GM19023 (cell line): ENCODE data around the gene ABCA1.

ENCODE experiments used
- ATAC-seq: cut with Tn5 transposase; IDR thresholded peaks from one replicate; pipeline ENCODE4 v1.9.1; 2021; ENCODE audit warnings: mild to moderate bottlenecking, moderate library complexity; ENCODE audit not compliant: unreplicated experiment

ABCA1 gene

DNA sequence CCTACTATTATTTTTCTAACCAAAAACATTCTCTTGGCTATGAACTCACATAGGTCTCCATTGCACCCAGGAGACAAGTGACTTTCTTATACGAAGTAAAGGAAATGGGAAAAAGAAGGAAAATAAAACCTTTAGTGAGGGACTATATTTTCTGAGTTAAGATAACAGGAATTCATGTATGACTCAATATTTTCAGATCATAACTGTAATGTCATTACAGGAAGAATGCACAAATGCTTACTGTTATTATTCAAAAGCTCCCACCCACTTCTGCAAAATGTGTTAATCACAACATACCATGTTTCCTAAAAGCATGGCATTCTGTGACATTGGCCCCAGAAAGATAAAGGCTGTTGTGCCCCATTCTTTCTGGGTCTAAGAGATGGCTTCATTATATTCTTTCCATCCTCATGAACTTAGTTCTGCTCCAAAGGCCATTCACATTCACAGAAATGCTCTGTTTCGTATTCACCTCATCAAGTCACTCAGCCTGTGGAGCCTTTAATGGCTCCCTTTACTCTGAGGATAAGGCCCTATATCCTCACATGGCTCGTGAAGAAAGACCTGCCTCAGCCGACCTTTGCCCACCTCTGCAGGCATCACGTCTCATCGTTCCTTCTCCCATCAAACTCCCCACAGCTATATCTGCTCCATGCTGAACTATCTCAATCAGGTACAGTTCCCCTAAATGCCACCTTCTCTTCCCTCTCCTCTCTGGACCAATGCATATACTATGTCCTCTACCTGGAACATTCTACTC, 77.0 kb downstream of the ABCA1 start:
- ATAC-seq, result no peak

DNA sequence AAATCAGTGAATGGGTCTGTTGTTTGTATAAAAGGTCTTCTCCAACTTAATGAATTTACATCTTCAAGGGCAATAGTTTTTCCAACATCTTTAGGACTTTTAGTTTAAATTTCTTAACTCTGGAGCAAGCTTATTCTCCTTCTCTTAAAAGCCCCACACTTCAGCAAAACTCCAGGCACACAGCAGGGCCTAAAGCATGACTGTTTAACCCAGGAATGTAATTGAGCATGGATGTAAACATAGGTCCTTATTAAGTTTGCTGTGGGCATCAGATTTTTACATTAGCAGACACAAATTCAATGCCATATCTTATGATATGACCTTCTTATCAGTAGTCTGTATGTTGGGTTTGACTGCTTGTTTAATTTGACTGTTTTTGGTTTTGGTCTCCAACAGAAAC, 78.9 kb downstream of the ABCA1 start:
- ATAC-seq, result no peak

DNA sequence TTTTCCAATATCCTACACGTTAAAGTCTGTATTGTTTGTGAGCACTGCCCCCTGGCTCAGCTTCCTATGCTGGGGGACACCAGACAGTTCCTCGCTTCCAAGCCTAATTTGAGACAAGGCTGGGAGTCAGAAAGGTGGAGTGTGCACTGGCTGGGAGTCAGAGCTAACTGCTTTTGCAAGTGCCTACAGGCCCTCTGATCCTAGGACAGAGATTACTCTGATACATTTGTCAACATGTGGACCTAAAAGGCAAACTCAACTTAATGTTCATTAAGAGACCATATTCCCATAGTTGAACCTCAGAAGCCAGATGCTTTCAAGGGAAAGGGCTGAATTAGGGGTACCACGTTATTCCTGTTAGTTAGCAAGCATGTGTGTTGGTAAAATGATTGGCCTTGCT, 83.2 kb downstream of the ABCA1 start:
- ATAC-seq, result no peak

DNA sequence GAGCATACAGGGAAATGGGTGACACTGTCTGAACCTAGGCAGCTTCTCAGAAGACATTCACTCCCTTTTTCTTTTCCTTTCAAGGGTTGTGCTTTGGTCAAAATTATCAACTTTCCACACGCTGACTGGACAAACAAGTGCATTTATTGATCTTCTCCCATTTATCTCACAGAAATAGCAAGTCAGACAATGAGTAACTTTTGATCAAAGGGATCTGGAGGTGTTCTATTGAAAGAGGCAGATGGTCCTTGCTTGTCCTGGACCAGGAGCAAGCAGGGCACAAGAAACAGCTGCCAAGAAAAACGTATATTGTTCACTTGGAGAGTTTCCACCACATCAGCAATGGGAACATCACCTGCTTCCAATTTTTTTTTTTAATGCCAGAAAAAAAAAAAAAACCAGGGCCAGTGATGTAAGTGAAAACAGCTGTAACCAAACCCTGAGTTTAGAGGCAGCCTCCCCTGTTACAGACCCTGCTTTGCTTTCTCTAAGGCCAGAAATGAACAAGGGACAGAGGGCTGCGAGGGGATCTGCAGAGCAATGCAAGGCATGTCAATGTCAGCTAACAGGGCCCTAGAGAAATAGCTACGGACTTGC, 84.2 kb downstream of the ABCA1 start:
- ATAC-seq, result no peak

DNA sequence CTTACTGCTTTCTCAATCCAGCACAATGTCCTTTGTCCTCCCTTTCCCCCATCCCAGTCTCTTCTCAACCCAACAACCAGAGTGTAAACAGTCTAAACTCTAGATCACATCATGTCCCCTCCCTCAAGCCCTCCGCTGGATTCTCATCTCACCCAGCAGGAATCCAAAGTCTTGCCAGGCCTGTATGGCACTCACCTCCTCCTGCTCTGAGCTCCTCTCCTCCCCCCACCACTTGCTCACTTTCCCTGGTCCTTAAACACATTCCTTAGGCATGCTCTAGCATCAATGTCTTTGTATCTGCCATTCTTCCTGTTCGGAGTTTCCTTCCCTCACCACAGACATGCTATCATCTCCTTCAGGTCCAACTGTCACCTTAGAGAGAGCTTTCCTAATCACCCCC, 85.3 kb downstream of the ABCA1 start:
- no peak for ATAC-seq

DNA sequence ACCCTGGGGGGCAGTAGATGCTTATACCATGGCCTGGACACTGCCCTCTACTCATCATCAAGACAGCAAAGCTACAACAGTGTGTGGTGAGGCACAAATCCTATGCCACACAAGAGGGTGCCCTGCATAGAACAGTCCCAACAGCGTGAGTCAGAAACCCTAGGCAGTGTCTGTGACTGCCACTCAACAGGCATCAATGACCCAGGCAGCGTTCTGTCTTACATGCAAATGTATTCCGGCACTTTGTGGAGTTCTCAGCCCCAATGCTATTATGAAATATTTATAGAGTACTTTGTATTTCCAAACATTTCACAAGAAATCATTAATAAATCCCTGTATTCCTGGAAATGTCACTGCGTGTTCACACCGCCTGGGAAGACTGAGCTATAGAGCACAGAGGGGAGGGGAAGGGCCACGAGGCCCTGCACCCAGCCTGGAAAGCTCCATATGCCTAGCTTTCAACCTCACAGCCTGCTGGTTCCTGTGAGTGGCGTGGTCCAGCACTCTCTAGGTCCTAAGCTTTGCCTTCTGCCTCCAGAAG, 86.3 kb downstream of the ABCA1 start:
- no peak for ATAC-seq

DNA sequence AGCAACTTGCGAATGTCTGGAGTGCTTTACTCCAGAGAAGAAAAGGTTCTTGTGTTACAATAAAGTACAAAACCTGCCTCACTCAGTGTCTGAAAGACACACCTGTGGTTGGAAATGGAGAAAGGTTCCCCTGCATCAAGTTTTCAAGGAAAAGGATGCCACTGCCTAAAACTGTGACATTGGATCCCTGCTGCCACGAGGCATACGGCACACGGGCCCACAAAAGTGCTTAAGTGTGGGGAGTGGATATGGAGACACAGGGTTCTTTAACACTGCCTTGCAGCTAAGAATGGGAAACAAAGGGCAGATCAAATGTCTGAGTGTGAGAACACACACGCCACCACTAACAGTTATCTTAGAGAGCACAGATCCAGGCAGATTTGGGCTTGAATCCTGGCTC, 89.0 kb downstream of the ABCA1 start:
- ATAC-seq, result no peak

DNA sequence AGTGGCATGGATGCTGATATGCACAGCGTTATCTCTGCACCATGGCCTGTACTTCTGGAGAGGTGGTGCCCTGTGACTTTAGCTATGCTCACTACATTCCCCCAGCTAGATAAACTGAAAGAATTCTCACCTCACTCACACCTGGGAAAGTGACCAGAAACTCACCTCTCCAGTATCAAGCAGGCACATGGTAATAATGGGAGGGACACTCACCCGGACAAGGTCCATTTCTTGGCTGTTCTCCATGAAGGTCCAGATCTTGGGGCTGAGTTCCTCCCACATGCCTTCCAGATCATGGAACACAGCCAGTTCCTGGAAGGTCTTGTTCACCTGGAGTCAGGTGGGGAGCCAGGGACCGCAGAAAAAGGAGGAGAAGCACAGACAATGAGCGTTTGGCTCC, 91.2 kb downstream of the ABCA1 start:
- ATAC-seq, result no peak

DNA sequence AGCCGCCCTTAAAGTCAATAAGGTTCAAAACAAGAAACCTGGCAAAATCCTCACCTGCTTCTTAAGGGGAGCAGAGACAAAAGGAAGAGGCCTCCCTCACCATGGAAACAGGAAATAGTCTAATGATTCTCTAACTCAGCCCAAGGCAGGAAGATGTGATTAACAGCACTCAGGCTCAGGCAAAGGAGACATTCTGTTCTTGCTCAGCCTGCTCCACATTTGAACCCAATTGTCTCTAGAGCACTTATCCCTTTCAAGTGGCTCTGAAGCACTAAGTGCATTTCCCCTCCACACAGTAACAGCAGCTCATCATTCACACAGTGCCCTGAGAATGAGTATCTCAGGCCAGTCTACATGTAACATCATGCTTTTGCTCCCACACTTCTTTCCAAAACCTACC, 91.7 kb downstream of the ABCA1 start:
- ATAC-seq, result no peak

DNA sequence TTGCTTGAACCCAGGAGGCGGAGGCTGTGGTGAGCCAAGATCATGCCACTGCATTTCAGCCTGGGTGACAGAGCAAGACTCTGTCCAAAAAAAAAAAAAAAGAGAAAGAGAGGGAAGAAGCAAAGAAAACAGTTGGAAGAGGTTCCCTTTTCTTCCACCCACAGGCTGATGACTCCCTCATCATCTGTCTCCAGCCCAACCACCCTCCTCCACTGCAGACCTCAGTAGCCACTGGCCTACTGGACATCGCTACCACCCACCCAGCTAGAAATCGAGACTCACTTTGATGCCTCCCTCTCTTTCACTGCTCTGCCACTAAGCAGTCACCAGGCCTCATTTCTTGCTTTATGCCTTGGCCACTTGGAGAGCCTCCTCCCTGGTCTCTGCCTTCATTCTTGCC, 92.8 kb downstream of the ABCA1 start:
- ATAC-seq, result no peak

DNA sequence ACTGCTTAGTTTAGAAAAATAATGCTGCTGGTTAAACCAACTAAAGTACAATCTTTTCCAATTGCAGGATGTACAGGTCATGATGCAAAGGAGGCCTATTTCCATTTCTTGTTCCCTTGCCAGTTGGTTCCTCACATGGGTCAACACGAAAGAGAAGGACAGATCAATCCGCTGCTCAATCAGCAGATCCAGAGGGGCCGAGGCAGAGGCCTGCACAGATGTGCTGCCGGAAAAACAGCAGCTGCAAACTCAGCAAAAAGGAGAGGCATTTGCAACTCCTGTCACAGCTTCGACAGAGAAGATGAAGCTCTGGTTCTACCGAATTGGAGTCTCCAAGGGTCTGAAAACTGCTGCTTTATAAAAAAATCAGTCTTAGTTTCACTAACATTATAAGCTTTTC, 94.3 kb downstream of the ABCA1 start:
- ATAC-seq, result no peak

DNA sequence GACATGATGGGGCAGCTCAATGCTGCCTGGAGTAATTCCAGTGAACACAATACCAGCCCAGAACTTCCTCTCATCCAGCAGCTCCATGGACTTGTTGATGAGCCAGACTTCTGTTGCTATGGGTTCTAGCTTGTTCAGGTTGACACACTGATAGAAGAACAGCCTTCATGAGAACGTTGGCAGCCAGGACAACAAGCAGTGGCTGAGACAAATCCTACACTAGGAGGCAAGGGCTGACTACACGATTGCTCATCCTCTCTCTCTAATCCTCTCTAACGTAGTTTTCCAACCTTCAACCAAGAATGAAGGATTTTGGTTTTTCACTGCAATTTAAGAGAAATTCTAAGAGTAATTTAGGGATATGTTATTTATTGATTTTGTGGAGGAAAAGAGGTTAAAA, 96.3 kb downstream of the ABCA1 start:
- no peak for ATAC-seq

DNA sequence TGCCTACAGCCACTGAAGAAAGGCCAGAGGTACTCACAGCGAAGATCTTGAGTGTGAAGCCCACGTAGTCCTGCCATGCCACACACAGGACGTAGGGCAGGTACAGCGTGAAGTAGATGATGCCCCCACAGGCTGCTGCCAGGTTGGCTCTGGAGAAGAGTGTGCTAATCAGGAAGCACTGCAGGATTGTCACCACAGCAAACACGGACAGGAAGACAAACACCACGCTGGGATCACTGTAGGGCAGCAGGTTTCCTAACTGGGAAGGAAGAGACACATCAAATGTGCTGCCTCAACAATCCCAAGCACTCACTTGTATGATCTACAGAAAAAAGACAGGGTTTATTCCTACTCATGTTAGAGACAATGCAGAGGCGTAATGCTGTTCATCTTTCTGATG, 101.0 kb downstream of the ABCA1 start:
- no peak for ATAC-seq

DNA sequence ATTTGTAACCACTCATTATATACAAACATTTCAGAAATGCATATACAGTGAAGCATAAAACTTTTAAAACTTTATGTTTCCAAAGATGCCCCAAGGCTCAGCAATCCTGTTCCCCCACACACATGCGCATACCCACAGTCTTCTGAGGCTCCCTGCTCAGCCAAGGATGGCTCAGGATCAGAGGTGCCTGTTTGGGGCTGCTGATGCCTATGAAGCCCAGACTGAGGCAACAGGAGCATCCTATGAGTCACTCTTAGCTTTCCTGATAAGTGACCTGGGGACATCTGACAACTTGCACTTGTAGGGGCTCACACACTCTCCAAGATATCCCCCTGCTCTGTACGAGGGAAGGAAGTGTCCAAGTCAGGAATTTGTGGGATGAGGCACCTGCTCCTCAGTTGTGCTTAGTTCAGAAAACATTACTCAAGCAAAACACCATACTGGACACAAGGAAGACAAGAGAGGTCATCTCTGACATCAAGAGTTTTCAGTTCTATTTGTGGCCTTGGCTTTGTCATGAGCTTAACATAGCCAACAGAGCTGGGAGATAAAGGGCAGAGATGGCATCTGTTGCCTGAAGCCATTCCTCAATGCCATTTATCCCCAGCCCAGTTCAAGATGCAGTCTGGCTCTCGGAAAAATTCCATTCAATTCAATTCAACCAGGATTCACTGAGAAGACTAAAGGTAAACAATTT, 101.7 kb downstream of the ABCA1 start:
- no peak for ATAC-seq

DNA sequence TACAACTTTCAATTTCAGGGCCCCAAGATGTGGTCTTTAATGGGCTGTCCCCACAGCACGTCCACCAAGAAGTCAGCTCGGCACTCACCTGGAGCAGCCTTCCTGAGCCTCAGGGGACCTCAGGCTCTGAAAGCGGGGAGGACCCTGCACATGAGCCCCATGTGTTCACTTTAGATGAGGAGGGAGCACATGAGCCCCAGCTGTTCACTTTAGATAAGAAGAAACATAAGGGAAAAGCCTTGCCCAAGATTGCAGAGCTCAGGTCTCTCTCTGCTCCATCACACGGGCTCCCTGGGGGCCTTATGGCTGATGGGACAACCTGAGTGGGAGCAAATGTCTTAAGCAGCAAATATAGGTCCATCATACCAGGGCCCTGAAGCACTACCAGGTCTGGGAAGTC, 107.6 kb downstream of the ABCA1 start:
- no peak for ATAC-seq

DNA sequence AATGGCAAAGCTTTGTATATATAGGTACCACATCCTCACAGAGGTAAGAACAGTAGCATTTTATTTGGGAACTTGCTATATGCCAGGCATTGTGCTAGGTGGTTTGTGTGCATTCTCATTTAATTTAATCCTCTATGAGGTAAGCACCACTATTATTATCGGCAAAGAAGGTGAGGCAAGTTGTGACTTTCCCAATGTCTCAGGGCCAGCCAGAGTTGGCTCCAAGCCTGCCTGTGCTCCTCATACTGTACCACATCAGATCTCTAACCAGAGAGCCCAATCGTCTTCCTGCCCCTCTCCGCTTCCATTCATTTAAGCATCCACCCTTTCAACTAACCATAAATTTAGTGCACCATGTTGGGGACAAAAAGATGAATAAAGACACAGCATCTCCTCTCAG, 108.9 kb downstream of the ABCA1 start:
- no peak for ATAC-seq

DNA sequence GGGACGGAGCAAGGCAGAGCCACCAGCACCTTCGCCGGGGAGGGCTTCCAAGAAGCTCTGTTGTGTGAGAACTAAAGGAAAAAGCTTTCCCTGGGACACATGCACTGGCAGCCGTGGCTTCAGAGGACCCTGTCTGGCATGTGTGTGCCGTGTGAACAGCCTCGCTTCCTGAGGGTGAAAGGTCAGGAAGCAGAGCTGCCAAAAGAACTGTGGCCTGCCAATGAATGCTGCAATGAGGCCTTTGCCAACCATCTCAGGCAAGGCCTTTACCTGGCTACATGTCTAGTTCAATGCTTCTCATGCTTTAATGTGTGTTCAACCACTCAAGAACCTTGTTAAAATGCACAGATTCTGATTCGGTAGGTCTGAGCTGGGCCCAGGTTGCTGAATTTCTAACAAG, 110.5 kb downstream of the ABCA1 start:
- no peak for ATAC-seq

DNA sequence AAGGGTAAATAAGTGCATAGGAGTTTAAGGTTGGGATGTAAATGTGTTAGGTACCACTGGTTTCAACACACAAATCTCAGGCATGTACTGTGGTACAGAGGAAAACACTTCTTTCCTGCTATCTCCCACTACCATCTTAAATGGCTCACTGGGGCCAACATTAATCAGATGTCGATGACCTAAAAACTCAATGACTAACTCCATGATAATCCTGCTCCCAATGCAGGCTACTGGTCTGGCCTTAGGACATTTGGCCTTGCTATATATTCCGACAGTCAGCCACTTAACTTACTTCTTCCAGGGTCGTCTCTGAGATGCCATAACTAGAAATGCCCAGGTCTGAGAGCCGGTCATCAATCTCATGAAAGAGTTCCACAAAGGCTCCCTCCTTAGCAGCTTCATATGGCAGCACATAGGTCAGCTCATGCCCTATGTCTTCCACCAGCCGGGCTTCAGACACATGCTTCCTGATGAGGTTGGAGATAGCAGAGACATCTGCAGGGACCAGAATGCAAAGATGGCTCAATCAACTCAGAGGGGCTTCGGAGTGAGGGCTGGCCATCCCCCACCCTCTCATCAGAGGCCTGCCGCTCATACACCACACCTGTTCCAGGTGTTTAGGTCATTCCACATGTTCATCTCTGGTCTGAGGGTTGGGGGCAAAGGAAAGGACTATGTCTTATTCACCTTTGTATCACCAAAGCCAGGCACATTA, 111.9 kb downstream of the ABCA1 start:
- no peak for ATAC-seq

DNA sequence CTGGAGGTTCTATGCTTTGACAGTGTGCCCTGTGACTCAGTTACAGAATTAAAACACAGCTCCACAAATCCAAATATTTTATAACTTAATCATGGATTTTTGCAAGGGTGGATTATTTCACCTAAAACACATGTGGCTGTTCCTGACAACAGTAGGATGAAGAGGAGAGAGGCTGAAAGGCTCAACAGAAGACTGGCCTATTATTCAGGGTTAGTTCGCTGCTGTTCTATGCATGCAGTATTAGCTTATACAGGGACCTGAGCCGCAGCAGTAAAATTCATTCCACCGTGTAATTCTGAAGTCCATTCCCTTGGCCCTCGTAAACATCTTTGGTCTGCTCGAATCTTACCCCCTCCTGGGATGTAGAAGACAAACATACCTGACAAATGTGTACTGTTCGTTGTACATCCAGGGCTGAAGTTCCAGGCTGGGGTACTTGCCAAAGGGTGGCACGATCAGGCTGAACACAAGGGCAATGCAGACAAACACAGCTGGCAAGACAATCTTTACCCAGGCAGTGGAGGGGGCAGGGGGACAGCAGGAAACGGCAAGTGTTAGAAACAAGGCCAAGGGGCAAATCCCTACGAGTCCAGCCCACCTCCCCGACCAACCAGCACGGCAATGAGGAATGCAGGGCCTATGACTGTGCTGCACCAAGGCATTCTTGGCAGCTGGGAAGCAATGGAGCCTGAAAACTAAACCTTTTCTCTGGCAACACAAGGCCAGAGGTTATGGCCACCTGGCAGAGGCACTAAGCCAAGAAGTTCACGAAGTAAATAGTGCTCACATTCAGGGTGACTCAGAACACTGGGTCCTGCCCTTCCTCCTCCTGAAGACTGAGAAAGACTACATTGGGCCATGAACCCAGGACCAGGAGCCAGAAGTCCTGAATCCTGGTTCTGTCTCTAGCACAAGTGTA, 117.3 kb downstream of the ABCA1 start:
- no peak for ATAC-seq

DNA sequence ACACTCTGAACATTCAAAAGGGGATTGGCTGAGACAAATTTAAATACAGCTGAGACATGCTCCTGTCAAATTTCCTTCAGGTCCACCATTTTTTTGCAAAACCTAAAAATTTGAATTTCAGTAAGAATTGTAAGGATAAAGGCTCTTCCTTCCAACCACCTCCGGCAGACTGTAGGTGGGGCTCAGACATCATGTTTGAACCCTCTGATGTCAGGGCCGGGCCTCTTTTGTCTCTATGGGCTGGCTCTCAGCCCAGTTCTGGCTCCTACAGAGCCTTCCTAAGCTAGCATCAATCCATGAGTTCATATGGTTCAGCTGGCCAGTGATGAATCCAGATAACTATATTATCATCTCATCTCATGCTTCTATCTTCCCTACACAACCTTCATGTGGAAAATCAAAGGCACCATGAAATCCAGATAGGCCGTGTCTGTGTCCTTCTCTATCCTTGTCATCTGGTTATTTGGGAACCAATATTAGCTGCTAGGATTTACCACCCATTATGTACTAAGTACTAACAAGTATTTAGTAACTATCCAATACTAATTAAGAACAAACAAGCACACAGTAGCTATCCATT, 119.8 kb downstream of the ABCA1 start:
- no peak for ATAC-seq
